Measurements from ENCODE around the gene PRDM7.
"Not testable (repeated sequence)": the region's sequence is repeated elsewhere in the genome, so short reads cannot be mapped to it uniquely, and the experiment has no call there.

PRDM7 gene

DNA sequence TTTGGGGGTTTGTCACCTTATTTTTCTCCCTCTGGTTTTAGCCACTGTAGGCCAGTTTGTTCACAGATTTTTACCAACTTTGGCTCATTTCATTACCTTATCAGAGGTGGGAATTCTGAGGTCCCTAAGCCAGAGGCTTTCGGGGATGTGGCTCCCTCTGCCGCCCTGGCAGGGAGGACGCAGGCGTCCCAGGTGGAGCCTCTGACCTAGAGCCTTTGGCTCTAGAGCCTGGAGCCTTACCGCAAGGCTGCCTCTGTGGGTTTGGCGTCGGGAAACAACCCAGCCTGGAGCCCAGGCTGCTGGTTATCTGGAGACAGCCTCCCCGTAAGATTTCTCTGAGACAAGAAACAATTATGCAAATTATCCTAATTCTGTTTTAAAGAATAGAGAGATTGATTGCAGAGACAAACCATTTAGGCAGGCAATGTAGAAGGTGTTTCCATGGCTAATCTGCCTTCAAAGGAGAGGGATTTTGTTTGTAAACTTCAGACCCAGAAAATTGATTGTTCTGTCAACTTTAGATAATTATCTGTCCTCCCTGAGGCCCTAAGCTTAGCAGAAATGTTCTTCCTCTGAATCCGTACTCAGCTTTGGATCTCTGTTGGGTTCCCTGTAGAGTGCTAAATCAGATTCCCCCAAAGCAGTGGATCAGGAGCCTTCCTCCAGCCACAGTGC, 20.0 kb upstream of the PRDM7 start:
- not testable (repeated sequence) for H3K27ac ChIP-seq (ENCODE audit: low read depth, low read length); H3K36me3 ChIP-seq (ENCODE audit: control insufficient read depth, insufficient read depth, low read length); H3K27me3 ChIP-seq (ENCODE audit: control insufficient read depth, insufficient read depth, low read length); H3K4me3 ChIP-seq (ENCODE audit: low read depth, low read length); H3K4me1 ChIP-seq (ENCODE audit: control insufficient read depth, insufficient read depth, low read length); H3K9me3 ChIP-seq (ENCODE audit: control insufficient read depth, insufficient read depth, low read depth, low read length); H3K9ac ChIP-seq (ENCODE audit: low read length)

DNA sequence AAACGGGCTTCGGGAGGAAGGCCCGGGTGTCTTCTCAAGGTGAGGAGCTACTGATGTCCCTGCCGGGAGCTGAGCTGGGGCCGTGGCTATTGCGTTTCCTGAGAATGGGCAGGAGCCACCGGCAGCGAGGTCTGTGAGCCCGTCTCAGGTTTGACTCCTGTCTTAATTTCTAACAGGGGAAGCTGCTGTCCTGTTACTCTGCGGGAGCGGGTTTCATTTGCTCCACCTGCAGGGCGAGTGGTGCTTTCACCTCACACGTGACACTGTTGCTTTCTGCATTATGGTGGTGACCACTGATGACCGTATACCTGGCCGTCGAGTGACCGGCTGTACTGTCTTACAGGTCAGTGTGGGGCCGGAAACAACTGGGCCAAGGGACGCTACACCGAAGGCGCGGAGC, 17.7 kb upstream of the PRDM7 start:
- not testable (repeated sequence) for H3K9ac ChIP-seq (ENCODE audit: low read length); H3K27ac ChIP-seq (ENCODE audit: low read depth, low read length); H3K9me3 ChIP-seq (ENCODE audit: control insufficient read depth, insufficient read depth, low read depth, low read length); H3K4me1 ChIP-seq (ENCODE audit: control insufficient read depth, insufficient read depth, low read length); H3K36me3 ChIP-seq (ENCODE audit: control insufficient read depth, insufficient read depth, low read length); H3K4me3 ChIP-seq (ENCODE audit: low read depth, low read length); H3K27me3 ChIP-seq (ENCODE audit: control insufficient read depth, insufficient read depth, low read length)

- H3K27me3 ChIP-seq (ENCODE audit: control insufficient read depth, insufficient read depth, low read length); H3K4me3 ChIP-seq (ENCODE audit: low read depth, low read length); H3K36me3 ChIP-seq (ENCODE audit: control insufficient read depth, insufficient read depth, low read length); H3K9ac ChIP-seq (ENCODE audit: low read length); H3K9me3 ChIP-seq (ENCODE audit: control insufficient read depth, insufficient read depth, low read depth, low read length); H3K27ac ChIP-seq (ENCODE audit: low read depth, low read length); H3K4me1 ChIP-seq (ENCODE audit: control insufficient read depth, insufficient read depth, low read length): not testable (repeated sequence)
These were observed 17.2 kb upstream of the PRDM7 start for GRCh38 chr16:90094296-90094695.

GRCh38 chr16:90093799-90094198, 16.7 kb upstream of the PRDM7 start:
- H3K4me3 ChIP-seq (ENCODE audit: low read depth, low read length): not testable (repeated sequence)

DNA sequence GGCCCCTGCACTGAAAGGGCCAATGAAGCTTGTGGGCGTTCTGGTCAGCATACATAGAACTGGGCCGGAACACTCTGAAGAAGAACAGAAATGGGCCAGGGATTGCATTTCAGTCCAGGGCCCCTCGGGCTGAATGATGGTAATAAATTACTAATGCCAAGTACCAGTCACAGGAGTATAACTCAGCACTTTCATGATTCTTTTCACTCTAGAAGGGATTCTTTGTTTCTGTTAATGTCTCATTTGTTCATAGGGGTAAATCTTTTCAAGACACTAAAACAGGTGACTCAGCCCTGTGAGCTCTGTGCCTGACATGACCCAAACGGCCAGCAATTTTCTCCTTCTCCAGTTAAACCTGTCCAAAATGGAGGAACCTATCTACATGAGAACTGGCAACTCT, 15.7 kb upstream of the PRDM7 start:
- H3K27ac ChIP-seq (ENCODE audit: low read depth, low read length); H3K4me3 ChIP-seq (ENCODE audit: low read depth, low read length); H3K4me1 ChIP-seq (ENCODE audit: control insufficient read depth, insufficient read depth, low read length); H3K9ac ChIP-seq (ENCODE audit: low read length); H3K27me3 ChIP-seq (ENCODE audit: control insufficient read depth, insufficient read depth, low read length); H3K9me3 ChIP-seq (ENCODE audit: control insufficient read depth, insufficient read depth, low read depth, low read length); H3K36me3 ChIP-seq (ENCODE audit: control insufficient read depth, insufficient read depth, low read length): not testable (repeated sequence)

More at GRCh38 chr16:90093799-90094198, 16.7 kb upstream of the PRDM7 start:
- H3K27ac ChIP-seq (ENCODE audit: low read depth, low read length); H3K9ac ChIP-seq (ENCODE audit: low read length); H3K27me3 ChIP-seq (ENCODE audit: control insufficient read depth, insufficient read depth, low read length); H3K4me1 ChIP-seq (ENCODE audit: control insufficient read depth, insufficient read depth, low read length); H3K9me3 ChIP-seq (ENCODE audit: control insufficient read depth, insufficient read depth, low read depth, low read length); H3K36me3 ChIP-seq (ENCODE audit: control insufficient read depth, insufficient read depth, low read length): not testable (repeated sequence)

GRCh38 chr16:90084215-90084950, 7.3 kb upstream of the PRDM7 start:
- Histone ChIP-seq H3K27me3 (ENCODE audit: control insufficient read depth, insufficient read depth, low read length) (no peaks in the 10 kb centered on the region), H3K9ac (ENCODE audit: low read length) (no peak overlapping the region), H3K4me1 (ENCODE audit: control insufficient read depth, insufficient read depth, low read length) (no peaks in the 10 kb centered on the region), H3K27ac (ENCODE audit: low read depth, low read length) (no peak overlapping the region), H3K9me3 (ENCODE audit: control insufficient read depth, insufficient read depth, low read depth, low read length) (peaks cover 5% of the 10 kb centered on the region; the same call in 1 of the 2 replicates), H3K4me3 (ENCODE audit: low read depth, low read length) (no peak overlapping the region), H3K36me3 (ENCODE audit: control insufficient read depth, insufficient read depth, low read length) (no peaks in the 10 kb centered on the region)

DNA sequence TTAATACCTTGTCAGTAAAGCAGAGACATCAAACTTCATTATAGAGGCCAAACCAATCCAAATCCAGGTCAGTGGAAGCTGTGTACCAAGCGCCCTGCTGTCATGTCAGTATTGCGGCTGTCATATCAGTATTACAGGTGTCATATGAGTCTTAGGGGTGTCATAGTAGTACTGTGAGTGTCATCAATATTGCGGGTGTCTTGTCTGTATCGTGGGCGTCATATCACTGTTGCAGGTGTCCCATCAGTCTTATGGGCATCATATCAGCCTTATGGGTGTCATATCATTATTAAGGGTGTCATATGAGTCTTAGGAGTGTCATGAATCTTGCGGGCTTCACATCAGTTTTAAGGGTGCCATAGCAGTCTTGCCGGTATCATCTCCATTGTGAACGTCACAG, 6.0 kb upstream of the PRDM7 start:
- Histone ChIP-seq H3K36me3 (ENCODE audit: control insufficient read depth, insufficient read depth, low read length) (no peaks in the 10 kb centered on the region), H3K27me3 (ENCODE audit: control insufficient read depth, insufficient read depth, low read length) (peaks cover 6% of the 10 kb centered on the region), H3K27ac (ENCODE audit: low read depth, low read length) (no peak overlapping the region), H3K9ac (ENCODE audit: low read length) (no peak overlapping the region), H3K9me3 (ENCODE audit: control insufficient read depth, insufficient read depth, low read depth, low read length) (peaks cover 8% of the 10 kb centered on the region; the same call in 1 of the 2 replicates), H3K4me1 (ENCODE audit: control insufficient read depth, insufficient read depth, low read length) (no peaks in the 10 kb centered on the region), H3K4me3 (ENCODE audit: low read depth, low read length) (no peak overlapping the region)

GRCh38 chr16:90081606-90081970, 4.5 kb upstream of the PRDM7 start:
- H3K36me3 ChIP-seq (ENCODE audit: control insufficient read depth, insufficient read depth, low read length): no peaks in the 10 kb centered on the region
- peaks cover 15% of the 10 kb centered on the region for H3K27me3 ChIP-seq (ENCODE audit: control insufficient read depth, insufficient read depth, low read length)
- no peak overlapping the region for H3K4me3 ChIP-seq (ENCODE audit: low read depth, low read length)
- H3K9ac ChIP-seq (ENCODE audit: low read length): no peak overlapping the region
- no peaks in the 10 kb centered on the region for H3K4me1 ChIP-seq (ENCODE audit: control insufficient read depth, insufficient read depth, low read length)
- peaks cover 8% of the 10 kb centered on the region; the same call in 1 of the 2 replicates for H3K9me3 ChIP-seq (ENCODE audit: control insufficient read depth, insufficient read depth, low read depth, low read length)
- H3K27ac ChIP-seq (ENCODE audit: low read depth, low read length): no peak overlapping the region

DNA sequence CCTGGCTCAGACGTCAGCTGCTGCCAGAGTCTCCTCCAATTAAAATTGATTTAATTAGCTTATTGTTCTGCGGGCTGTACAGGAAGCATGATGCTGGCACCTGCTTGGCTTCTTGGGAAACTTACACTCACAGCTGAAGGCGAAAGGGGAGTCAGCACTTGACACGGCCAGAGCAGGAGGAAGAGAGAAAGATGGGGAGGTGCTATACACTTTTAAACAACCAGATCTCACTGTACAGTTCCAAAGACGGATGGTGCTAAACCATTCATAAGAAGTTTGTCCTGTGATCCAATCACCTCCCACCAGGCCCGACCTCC, 1.4 kb upstream of the PRDM7 start:
- Histone ChIP-seq H3K36me3 (ENCODE audit: control insufficient read depth, insufficient read depth, low read length) (no peaks in the 10 kb centered on the region), H3K4me3 (ENCODE audit: low read depth, low read length) (no peak overlapping the region), H3K9ac (ENCODE audit: low read length) (no peak overlapping the region), H3K27me3 (ENCODE audit: control insufficient read depth, insufficient read depth, low read length) (peaks cover 35% of the 10 kb centered on the region), H3K4me1 (ENCODE audit: control insufficient read depth, insufficient read depth, low read length) (no peaks in the 10 kb centered on the region), H3K27ac (ENCODE audit: low read depth, low read length) (no peak overlapping the region), H3K9me3 (ENCODE audit: control insufficient read depth, insufficient read depth, low read depth, low read length) (peaks cover 6% of the 10 kb centered on the region; the same call in 1 of the 2 replicates)

DNA sequence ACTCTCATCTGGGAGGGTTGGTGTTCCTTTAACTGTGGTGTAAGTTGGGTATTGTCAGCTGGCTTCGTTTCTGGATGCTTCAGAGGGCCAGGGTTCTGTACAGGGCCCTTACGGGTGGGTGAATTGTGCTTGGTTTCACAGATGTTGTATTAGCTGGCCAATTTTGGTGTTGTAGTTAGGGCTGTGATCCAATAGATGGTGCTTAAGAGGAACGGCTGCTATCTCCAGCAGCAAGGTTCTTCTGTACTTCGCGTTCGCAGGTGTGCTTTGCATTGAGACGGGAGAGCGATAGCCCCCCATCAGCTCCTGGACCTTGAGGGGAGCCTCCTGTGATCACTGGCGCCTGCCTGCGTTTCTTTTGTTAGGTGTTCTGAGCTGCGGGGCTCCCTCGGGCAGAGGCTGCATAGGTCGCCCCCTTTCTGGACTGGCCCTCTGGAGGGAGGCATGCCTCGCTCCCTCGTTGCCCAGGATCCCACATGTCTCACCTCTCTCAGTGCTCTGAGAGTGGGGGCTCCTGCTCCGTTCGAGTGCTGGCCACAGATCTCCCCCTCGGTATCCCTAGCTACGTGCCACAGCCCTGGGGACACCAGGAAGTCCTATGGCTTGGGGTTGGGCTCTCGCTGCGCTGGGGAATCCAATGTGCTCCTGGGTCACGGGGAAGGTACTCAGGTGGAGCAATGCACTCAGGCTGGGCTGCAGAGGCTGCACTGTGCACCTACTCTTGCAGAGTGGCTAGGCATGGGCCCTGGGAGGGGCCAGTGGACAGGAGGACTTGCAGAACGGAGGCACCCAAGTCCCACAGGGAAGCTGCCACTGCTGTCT, 837 bp upstream of the PRDM7 start:
- peak overlapping the region; percentile 48 for H3K9ac ChIP-seq (ENCODE audit: low read length)
- H3K27me3 ChIP-seq (ENCODE audit: control insufficient read depth, insufficient read depth, low read length): peaks cover 35% of the 10 kb centered on the region
- peak overlapping the region; percentile 59 for H3K4me3 ChIP-seq (ENCODE audit: low read depth, low read length)
- H3K9me3 ChIP-seq (ENCODE audit: control insufficient read depth, insufficient read depth, low read depth, low read length): peaks cover 6% of the 10 kb centered on the region; the same call in 1 of the 2 replicates
- no peaks in the 10 kb centered on the region for H3K36me3 ChIP-seq (ENCODE audit: control insufficient read depth, insufficient read depth, low read length)
- no peaks in the 10 kb centered on the region for H3K4me1 ChIP-seq (ENCODE audit: control insufficient read depth, insufficient read depth, low read length)
- H3K27ac ChIP-seq (ENCODE audit: low read depth, low read length): no peak overlapping the region

- H3K36me3 ChIP-seq (ENCODE audit: control insufficient read depth, insufficient read depth, low read length): no peaks in the 10 kb centered on the region
- no peak overlapping the region for H3K27ac ChIP-seq (ENCODE audit: low read depth, low read length)
- H3K4me1 ChIP-seq (ENCODE audit: control insufficient read depth, insufficient read depth, low read length): no peaks in the 10 kb centered on the region
- no peaks in the 10 kb centered on the region for H3K9me3 ChIP-seq (ENCODE audit: control insufficient read depth, insufficient read depth, low read depth, low read length)
- H3K27me3 ChIP-seq (ENCODE audit: control insufficient read depth, insufficient read depth, low read length): peaks cover 25% of the 10 kb centered on the region
- no peak overlapping the region for H3K9ac ChIP-seq (ENCODE audit: low read length)
- no peak overlapping the region for H3K4me3 ChIP-seq (ENCODE audit: low read depth, low read length)
These were observed 4.6 kb downstream of the PRDM7 start for GRCh38 chr16:90072442-90073105.
